Activated T-cell treated with anti-CD3 and anti-CD28 coated beads for 24 hours (primary cell): Measurements from ENCODE around the gene SRBD1.

Source experiments
- DNase-seq: peaks from one replicate; pipeline ENCODE4 v3.0.0-alpha.2; 2020; ENCODE audit warnings: low read depth

Gene SRBD1

DNA sequence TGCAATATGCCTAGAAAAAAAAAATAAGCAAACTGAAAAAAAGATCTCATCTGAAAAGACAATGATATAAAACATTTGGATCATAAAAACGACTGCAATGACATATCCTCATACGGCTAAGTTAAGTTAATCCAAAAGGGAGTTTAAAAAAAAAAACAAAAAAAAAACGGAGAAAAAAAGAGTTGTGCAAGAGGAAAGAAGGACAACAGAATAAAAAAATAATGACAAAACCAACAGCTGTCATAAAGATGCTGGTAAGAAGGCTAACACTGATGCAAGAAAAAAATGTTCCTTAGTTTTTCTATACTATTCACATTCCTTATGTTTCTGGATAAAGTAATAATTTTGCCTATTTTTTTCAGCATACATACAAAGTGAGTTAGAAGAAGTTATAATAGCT is 192.5 kb downstream of the SRBD1 start:
- no peak for DNase-seq

DNA sequence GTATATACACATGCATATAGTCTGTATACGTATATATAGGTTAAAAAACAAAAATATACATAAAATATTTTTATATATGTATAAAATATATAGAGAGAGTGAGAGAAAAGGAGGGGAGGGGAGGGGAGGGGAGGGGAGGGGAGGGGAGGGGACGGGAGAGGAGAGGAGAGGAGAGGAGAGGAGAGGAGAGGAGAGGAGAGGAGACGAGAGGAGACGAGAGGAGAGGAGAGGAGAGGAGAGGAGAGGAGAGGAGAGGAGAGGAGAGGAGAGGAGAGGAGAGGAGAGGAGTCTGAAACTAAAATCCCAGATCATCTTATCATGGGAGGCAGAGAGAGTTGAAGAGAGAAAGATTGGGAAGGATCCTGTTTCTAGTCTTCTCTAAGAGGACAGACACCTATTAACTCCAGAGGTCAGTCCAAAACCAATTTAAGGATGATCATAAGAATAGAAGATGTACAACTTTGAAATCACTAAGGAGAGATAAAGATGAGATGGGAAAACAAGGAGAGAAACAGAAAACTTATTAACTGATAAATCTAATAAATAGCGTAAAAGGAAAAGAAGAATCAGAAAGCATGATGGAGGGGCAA is 195.4 kb downstream of the SRBD1 start:
- DNase-seq = no peak

DNA sequence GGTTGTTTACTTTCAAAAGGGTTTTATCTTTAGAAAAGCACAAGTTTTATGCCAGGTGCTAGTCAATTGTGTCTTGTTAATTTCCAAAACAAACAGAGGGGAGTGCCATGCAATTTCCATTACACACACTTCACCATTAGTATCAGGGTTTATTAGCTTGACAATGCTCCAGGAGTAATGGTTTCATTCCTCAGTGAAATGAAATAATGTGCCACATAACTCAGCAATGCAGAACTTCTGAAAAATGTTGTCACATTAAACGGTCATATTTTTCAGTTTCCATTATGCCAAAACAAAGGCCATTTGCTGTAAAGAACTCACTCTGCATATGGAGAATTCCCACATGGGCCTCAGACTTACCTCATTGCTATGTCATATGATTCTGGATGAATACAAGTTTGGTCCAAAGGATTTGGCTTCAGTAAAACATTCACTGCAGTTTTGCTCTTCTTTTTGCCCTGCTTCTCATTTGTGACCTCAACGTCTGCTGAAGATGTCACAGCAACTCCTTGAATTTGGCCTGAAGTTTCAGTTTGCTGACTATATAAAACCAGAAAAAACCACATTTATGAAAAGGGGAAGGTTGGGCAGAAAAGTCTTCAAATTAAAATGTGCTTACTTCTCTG is 198.2 kb downstream of the SRBD1 start:
- no peak for DNase-seq

DNA sequence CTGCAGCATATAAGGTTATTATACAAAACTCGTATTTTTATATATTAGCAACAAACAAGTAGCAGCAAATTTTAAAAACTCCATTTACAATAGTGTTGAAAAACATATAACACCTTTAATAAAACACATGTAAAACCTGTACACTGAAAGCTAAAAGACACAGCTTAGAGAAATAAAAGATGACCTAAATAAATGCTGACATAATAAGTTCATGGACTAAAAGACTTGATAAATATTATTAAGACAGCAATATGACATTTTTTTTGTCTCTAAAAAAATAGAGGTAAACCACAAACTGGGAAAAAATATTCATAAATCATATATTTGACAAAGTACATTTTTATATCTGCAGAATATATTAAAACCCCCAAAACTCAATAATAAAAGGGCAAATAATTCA is 201.4 kb downstream of the SRBD1 start:
- DNase-seq = no peak

DNA sequence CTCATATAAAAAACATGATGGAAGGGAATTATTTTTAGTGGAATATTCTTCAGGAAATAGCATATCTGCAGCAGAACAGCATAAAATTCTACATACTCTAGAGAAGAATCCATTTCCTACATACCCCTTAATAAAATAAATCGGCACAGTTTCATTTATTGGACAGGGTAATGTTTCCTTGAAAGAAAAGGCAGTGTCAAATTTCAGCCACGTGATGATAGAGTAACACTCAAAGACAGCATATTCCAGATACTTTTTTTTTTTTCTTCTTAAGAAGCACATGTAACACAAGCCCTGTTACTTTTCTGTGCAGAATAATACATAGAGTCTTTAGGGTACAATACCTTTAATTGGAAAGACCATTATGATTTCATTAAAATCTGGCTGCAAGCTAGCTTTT is 204.4 kb downstream of the SRBD1 start:
- DNase-seq = no peak

DNA sequence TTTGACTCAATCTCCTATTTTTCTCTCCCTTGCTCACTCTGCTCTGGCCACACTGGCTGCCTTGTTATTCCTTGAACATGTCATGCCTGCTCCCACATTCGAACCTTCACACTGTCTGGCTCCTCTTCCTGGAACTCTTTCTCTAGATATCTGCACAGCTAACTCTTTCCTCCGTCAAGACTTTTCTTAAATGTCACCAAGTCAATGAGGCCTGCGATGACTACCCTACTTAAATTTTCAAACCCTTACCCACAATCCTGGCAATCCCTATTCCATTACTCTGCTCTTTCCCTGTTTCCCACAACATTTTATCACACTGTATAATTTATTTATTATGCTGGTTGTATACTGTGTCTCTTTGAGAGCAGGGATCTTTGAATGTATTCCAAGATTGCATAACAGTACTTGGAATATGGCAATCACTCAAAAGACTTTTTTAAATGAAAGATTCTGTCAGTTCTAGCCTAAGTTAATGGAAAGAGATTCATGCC is 206.2 kb downstream of the SRBD1 start:
- no peak for DNase-seq

DNA sequence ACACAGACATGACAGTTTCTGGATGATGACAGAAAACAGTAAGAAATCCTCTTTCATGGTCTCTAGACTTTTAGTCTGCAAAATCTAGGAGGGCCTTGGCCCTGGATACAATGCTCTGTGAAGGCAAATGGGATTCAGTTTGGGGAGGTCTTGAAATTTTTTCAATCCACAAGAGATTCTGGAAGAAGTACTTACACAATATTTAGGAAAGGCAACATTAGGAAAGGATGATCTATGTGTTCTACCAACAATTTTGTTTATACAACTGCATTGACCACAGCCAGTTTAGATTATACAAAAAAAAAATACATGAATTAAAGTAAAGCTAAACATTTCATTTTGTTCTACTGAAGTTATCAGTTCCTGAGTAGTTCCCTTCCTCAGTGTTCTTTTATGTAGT is 208.0 kb downstream of the SRBD1 start:
- no peak for DNase-seq

DNA sequence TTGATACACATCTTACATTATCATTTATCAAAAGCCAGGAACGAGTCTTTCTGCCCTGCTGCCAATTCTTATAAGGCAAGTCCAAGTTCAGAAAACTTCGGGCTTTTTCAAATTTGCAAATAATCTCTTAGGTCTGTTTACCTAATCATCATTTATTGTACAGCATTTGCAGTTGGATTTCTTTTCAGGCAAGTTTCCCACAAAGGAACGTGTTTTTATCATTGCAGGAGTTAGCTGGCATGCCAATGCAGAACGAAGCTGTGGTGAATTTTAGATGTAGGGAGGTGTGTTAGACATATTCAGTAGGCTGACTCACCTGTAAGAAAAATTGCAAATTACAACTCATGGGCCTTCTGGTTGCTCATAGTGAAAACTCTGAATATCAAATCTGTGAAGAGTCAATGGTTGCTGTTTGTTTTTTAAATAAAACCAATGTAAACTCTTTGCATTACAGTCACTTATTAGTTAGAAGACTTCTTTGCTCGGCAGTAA is 209.6 kb downstream of the SRBD1 start:
- no peak for DNase-seq

DNA sequence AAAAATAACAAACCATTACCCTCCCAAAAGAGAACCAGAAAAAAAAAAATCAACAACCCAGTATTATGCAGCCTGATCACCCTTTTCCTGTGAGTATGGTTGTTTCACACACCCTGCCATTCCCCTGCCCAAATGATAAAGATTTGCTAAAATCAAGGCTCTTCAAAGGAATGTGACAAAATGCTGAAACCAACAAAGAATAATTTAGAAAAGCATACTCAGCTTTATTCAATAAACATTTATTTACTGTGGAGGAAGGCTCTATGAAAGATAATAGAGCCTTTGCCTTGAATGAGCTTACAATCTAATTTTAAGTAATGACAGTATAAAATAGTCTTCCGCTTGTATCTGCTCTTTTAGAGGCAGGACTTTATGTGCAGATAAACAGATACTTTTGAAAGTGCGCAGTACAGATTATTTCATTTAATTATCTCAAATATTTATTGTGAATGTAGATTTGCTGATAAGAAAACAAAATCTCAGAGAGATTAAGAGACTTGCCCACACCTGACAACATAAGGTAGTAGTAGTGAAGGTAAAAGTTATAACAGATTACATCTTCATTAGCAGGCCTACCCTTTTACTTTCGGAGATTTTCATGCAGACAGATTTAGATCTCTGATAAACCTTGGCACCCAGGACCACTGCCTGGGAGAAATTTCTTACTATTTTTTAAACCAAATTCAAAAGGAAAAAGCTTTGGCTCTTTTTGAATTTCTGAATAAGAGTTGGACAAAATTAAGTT is 211.9 kb downstream of the SRBD1 start:
- DNase-seq = no peak

DNA sequence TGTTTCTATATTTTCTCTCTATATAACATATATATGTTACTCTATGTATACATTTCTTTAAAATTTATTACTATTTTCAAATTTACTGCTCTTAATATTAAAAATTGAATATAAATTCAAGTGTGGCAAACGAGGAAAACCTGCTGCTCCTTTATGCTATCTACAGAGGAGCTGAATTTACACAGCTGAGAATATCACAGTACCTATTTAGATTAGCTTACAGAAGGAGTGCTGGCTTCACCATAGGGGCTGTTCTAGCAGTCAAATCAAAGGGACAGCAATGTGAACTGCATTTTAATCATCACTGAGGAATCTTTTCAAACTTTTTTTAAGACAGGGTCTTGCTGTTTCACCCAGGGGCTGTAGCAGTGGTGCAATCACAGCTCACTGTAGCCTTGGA is 213.8 kb downstream of the SRBD1 start:
- DNase-seq = no peak

DNA sequence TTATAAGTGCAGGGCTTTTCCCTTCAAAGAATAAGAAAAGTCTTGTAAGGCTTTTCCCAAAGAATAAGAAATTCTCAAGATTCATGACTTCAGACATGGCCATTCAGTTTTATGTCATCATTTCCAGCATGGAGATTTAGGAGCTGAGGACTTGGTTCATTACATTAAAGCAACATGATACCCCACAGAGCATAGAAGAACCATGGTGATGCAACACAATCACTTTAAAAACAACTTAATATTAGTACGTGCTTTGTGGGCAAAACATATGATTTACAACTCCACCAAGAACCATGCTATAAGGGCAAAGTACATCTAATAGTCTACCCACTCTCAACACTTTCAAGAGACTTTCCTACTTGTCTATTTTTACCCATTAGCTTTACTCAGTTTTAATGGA is 214.4 kb downstream of the SRBD1 start:
- DNase-seq = no peak

DNA sequence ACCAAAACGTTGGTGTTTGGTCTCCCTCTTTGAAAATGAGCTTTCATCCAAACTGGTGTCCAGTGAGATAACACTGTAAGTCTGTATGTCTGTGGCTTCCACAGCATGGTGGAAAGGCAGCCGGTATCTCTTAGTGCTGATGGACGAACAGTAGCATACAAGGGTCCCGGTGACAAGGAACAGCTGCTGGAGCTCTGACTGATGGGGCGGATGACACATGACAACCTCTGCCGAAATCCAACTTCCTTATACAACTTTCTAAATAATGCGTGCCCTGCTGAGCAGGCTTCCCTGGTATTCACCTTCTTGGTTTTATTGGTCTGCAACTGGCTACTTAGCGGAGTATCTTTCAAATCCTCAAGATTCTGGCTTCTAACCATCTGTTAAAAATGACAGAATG is 216.2 kb downstream of the SRBD1 start:
- no peak for DNase-seq

DNA sequence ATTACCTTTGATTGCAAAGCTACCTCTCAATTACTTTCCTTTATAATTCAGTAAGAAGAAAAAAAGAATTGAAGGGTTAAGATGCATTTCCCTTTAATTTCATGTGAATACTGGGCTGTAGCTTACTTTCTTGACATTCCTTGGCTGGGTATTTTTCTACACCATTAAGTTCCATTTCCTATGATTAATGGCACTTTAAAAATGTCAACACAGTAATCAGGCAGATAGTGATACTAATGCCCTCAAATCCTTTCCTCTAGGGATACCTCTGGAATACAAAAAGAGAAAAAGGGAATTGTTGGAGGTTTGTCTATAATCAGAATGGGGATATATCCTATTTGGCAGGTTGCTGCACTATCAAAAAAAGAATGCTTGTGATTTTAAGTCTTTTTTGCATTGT is 216.9 kb downstream of the SRBD1 start:
- no peak for DNase-seq

DNA sequence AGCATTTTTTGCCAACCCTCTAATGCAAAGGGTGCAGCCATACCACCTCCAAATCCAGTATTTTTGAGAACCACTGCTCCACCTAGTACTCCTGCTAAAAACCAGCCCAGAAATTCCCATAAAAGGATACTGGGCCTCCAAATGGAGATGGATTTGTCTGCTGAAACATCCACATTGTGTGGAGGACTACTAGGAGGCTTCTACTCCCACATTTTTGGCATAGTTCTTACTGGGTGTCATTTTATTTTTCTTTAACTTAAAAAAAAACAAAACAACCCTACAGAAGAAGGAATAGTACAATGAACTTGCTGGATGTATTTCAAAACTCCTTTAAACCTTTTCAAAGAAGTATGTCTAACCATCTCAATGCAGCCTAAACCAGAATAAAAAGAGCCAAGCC is 219.2 kb downstream of the SRBD1 start:
- DNase-seq = no peak

DNA sequence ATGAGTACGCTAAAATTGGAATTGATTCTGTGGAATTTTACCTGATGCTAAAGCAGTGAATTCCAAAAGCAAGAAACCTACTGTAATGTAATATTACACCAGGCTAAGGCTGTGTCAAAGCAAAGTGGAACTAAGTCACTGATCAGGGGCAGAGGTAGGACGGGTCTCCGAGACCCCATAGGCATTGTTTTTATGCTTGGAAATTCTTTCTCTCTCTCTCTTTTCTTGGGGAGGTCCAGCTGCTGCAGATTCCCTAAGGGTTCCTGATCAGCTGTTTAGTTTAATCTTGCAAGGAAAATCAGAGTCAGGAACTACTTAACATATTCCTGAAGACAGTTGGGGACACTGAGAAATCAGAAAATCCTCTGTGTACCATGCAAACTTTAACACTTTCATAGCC is 220.2 kb downstream of the SRBD1 start:
- DNase-seq = no peak

DNA sequence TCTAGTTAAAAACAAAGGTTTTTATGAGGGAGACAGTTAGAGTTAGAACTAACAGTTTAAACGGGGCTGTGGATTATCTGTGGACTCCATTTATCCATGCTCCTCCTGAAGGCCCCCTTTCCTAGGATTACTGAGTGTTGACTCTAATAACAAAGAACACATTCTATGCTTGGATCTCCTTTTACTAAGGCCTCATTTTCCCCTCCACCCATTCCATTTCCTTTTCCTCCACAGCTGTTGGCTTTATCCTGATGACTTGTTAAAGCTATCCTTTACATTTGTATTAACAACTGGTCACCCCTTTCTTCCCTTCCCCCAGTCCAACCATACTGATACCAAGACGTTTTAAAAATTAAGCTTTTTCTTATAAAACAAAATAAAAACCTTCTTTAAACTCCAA is 220.6 kb downstream of the SRBD1 start:
- DNase-seq = no peak

DNA sequence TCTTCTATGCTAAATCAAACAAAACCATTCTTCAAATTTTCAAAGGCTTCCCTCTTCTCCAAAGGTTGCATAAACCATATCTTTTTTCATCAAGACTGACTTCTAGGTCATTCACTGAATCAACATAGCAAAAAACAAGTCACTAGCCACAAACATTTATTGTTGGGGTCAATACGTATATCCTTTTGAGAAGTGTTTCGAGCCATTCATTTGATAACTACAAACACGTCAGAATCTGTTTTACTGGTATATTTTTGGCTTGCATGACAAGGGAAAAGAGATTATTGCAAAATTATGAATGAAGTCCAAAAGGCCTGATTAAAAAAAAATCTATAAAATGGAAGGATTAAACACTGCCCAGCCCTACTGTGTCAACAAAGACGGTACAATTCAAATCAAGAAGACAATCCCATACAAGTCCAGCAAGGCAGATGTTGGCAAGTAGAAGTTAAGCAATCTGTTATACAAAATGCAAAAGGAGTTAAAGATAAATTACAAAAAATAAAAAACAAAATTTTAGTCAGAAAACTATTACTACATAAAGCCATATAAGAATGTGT is 222.4 kb downstream of the SRBD1 start:
- no peak for DNase-seq

DNA sequence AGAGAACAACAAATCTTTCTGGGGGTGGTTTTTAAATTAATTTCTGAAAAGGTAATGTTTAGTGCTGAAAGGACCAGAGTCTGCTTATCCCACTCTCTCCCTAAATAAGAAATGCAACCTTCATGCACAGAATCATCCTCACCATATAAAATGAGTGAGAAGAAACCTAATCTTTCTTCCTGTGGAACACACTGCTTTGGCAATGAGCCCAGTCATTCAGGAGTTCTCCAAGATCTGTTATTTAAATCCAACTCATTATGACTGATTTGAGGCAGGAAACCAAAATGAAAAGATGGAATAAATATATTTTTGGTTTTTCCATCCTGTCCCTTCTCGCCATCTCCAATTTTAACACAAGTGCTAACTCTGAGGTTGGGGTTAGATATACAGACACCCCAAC is 228.3 kb downstream of the SRBD1 start:
- no peak for DNase-seq

DNA sequence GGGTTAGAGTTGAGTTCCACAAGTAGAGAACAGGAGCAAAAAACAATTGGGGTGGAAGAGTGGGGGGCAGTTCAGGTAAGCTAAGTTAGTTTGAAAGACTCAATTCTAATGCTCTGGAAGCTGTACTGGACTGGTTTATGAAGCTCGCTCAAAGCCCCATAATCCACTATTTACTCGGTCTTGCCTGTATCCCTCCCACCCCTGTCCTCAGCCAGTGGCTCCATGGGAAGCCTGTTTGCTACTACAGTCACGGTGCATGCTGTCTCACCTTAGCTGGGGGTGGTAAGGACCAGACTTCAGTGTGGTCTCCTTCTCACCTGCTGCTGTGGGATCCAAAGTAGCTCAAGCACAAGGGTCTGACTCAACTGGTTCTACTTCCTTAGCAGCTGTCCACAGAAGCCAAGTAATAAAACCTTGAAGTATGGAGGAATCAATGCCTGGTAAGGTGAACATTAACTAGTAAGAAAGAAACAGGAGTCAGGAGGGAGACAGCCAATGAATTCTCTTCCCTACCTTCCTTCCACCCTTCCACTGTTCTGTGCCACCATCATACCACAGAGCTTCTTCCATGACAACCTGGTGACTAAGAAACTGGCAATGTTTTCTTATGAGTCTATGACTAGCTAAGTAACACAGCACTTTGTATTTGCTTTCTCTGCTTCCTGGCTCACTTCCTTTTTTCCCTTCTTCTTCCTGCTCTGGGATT is 230.8 kb downstream of the SRBD1 start:
- DNase-seq = no peak

DNA sequence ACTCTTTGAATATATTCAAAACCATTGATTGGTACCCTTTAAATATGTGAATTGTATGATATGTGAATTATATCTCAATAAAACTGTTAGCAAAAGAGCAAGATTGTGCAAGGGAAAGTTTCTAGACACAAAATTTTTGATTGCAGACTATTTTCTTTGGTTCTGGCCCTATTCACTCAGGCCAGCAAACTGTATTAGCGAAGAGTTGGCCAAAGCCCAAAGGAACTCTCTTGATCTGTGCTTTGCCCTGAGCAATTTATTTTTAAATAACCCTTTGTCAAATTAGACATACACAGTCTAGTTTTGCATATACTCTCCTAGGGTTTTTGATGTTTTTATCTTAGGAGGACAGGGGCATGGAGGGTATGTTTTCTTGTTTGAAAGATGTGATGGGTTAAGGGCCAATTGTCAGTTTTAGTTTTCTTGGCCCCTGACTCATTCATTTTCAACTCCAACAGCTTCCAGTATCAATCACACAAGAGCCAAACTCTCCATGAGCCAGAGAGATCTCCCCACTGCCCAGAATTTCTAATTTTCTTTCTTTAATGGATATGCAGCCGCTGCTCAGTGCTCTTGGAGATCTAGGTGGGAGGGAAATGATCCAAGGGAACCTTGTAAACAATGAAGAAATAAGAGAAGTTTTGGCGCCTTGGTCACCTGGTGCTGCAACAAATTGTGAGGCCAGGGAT is 231.5 kb downstream of the SRBD1 start:
- no peak for DNase-seq

DNA sequence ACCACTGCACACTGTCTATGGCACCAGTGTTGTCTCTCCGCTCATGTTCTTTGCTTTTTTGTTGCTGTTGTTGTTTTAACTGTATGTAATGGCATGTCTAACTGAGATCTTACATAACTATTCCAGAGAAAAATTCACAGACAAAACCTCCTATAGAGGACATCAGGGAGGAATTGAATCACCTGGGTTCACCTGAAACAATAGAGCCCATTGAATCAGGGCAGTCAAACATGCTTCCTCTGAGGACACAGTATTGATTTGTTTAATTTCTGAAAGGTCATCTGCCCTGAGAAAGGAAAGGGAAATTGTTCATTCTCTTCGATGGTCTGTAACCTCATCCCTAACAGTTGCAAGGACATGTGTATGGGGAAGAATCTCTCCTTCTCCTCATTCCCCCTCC is 237.5 kb downstream of the SRBD1 start:
- no peak for DNase-seq

DNA sequence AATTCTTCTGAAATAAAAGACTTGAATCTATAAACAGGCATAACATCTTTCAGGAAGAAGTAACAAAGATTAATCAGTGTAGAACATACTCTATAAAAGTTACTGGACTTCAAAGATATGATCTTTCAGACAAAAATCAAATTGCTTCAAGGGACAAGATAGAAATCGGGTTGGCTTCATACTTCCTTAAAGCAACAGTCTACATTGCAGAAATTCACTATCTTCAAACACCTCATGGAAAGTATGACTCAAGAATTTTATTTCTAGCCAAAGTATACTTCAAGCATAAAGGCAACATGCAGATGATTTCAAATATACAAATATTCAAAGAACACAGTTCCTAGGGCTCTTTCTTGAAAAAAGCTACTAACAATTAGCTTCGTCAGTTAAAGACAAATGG is 240.7 kb downstream of the SRBD1 start:
- no peak for DNase-seq
